OCI-LY3 (cell line): Measurements from ENCODE around the gene IRGC.

Source experiments
- CTCF ChIP-seq: fragments of 200-600, 300-600 bp; sonication (generic); IDR thresholded peaks from 2 replicates; pipeline ENCODE4 v1.5.1; 2014; ENCODE audit warnings: antibody characterized with exemption, low read length, low read depth
- EZH2phosphoT487 ChIP-seq: fragments of 200-600 bp; shearing (Covaris generic); IDR thresholded peaks from 2 replicates; pipeline ENCODE4 v1.6.1; 2018; ENCODE audit warnings: antibody characterized with exemption, mixed run types, low read depth

GRCh38 chr19:43667876-43668405 lies 47.9 kb upstream of the IRGC start:
- TF ChIP-seq CTCF (no peak), EZH2phosphoT487 (no peak)
